HepG2 (cell line): ENCODE results near the gene HOXC12.

Source experiments
- ADNP ChIP-seq: sonication (generic); formaldehyde crosslinking; IDR thresholded peaks from 2 replicates; pipeline ENCODE4 v1.4.0; 2020; ENCODE audit warnings: missing genetic modification reagents
- BCLAF1 ChIP-seq: fragments of 450-650 bp; IDR thresholded peaks from 2 replicates; pipeline ENCODE4 v1.6.1; 2017; ENCODE audit warnings: mild to moderate bottlenecking
- BHLHE40 ChIP-seq: IDR thresholded peaks from 2 replicates; pipeline ENCODE4 v1.6.1; 2011; ENCODE audit warnings: low read length, improper control_type of control experiment
- CTCF ChIP-seq: sonication (generic); formaldehyde crosslinking; IDR thresholded peaks from 2 replicates; pipeline ENCODE4 v1.5.0; 2020; ENCODE audit warnings: mild to moderate bottlenecking, missing genetic modification reagents, moderate library complexity
- MAFK ChIP-seq, 2 experiments: IDR thresholded peaks in 1 of 2; conservative IDR thresholded peaks in 1 of 2; 2 replicates each; pipeline ENCODE4 v1.6.1; 2011; ENCODE audit warnings: improper control_type of control experiment in 2 of 2, low read length in 2 of 2
- SIN3A ChIP-seq: IDR thresholded peaks from 2 replicates; pipeline ENCODE4 v1.6.1; 2011; ENCODE audit warnings: low read depth, mild to moderate bottlenecking, control low read depth, low read length, borderline replicate concordance
- SMAD1 ChIP-seq: sonication (generic); formaldehyde crosslinking; IDR thresholded peaks from 2 replicates; pipeline ENCODE4 v1.4.0; 2020; ENCODE audit warnings: missing genetic modification reagents, low read depth, mild to moderate bottlenecking, borderline replicate concordance
- ZNF101 ChIP-seq: sonication (generic); formaldehyde crosslinking; IDR thresholded peaks from 2 replicates; pipeline ENCODE4 v1.4.0; 2020; ENCODE audit warnings: mild to moderate bottlenecking, low read depth, missing genetic modification reagents, borderline replicate concordance
- ZNF207 ChIP-seq: fragments of 450-650 bp; IDR thresholded peaks from 2 replicates; pipeline ENCODE4 v1.6.1; 2016; ENCODE audit warnings: antibody characterized with exemption, borderline replicate concordance

GRCh38 chr12:53983568-53983949 is 28.9 kb downstream of the HOXC12 start:
- no peak for TF ChIP-seq SIN3A
- no peak for TF ChIP-seq SMAD1 (CRISPR knock-in tag)
- no peak for TF ChIP-seq ZNF207
- TF ChIP-seq MAFK (conservative IDR thresholded peaks at IDR 0.05 in 1 of 2, IDR thresholded peaks at IDR 0.05 in 1 of 2; ENCODE audit: low read length in 2 of 2) = no peak
- no peak for TF ChIP-seq BHLHE40
- no peak for TF ChIP-seq ADNP (CRISPR knock-in tag)
- TF ChIP-seq CTCF = no peak
- no peak for TF ChIP-seq ZNF101 (CRISPR knock-in tag)
- no peak for TF ChIP-seq BCLAF1
